Sigmoid colon (tissue), 7 donors: ENCODE measurements around the gene ZNF544. TPM values are rescaled to one million over a fixed set of nuclear protein-coding genes. Genes with fewer than 3 reads are reported as not detected.

ENCODE experiments used
- DNase-seq: peaks from one replicate; pipeline ENCODE4 v3.0.0-alpha.2; 2019
- H3K27ac ChIP-seq, 4 donors: fragments of 200-600 bp; sonication (generic); one replicate each; pipeline ENCODE4 v1.5.1; 2016 to 2019; ENCODE audit warnings: mild to moderate bottlenecking in 1 of 4
- H3K27me3 ChIP-seq, 3 donors: fragments of 200-600 bp; sonication (generic); one replicate each; pipeline ENCODE4 v1.5.1; 2019; ENCODE audit warnings: mild to moderate bottlenecking in 1 of 3
- H3K36me3 ChIP-seq, 4 donors: fragments of 200-600 bp; sonication (generic); one replicate each; pipeline ENCODE4 v1.5.1; 2016 to 2019
- H3K4me1 ChIP-seq, 4 donors: fragments of 200-600 bp; sonication (generic); one replicate each; pipeline ENCODE4 v1.5.1; 2017 to 2019
- H3K4me3 ChIP-seq, 4 donors: fragments of 200-600 bp; sonication (generic); one replicate each; pipeline ENCODE4 v1.5.1; 2017 to 2019; ENCODE audit warnings: mild to moderate bottlenecking in 2 of 4, moderate library complexity in 1 of 4
- H3K9me3 ChIP-seq, 4 donors: fragments of 200-600 bp in 3 of 4; sonication (generic) in 3 of 4; one replicate each; pipeline versions ENCODE4 v1.5.1 to v1.6.1; 2013 to 2019
- EP300 ChIP-seq, 4 donors: sonication (generic); formaldehyde crosslinking; IDR thresholded peaks; one replicate each; pipeline ENCODE4 v1.6.1; 2017; ENCODE audit warnings: antibody characterized with exemption in 4 of 4
- POLR2A ChIP-seq, 2 donors: fragments of 450-650 bp; IDR thresholded peaks; one replicate each; pipeline ENCODE4 v1.6.1; 2016; ENCODE audit warnings: antibody characterized with exemption in 2 of 2, mild to moderate bottlenecking in 2 of 2, moderate library complexity in 2 of 2
- POLR2AphosphoS5 ChIP-seq, 4 donors: sonication (generic); formaldehyde crosslinking; IDR thresholded peaks; one replicate each; pipeline ENCODE4 v1.6.1; 2017; ENCODE audit warnings: antibody characterized with exemption in 4 of 4
- WGBS, 2 donors: extraction: QIAGEN DNeasy Blood & Tissue Kit; methylation state at CpG; one replicate each; pipeline ENCODE4 v1.1.7; 2013; 5-methylcytosine and 5-hydroxymethylcytosine counted together
- intact Hi-C: fragments of 100-400 bp; cut with DNase I; formaldehyde crosslinking; loops from one replicate; pipeline ENCODE4 v1.15.1; 2023
- polyA plus RNA-seq, 3 donors: library from polyadenylated mRNA; stranded (reverse); fragments of 200-250 nt; gene quantifications; one replicate each; pipeline ENCODE4 v1.2.3, GENCODE V29; 2013
- total RNA-seq, 4 donors: library from RNA; depleted of rRNA; stranded (reverse); fragments of >200 nt; gene quantifications; one replicate each; pipeline ENCODE4 v1.1.0, GENCODE V29; 2016
- TF ChIP-seq, protein P1 (sequence below), 4 experiments: fragments of 450-650 bp in 3 of 4; fragments of 200-600 bp in 1 of 4; IDR thresholded peaks; one replicate each; pipeline ENCODE4 v1.5.1; 2016 to 2019; ENCODE audit warnings: antibody characterized with exemption in 4 of 4, mild to moderate bottlenecking in 3 of 4, moderate library complexity in 2 of 4
- donor health status: healthy with polysubstance abuse.
- donor health status: Bipolar disorder and iron deficiency.
- donor health status: healthy.

The ZNF544 gene
- total and polyA plus RNA-seq, 7 donors = 16.4 to 45.1 (median 28.6) TPM

- intact Hi-C loops = loop anchor here (5.0 kb wide), 1 partner anchor 92 kb away; the partner anchor contains the start of gene ZNF274
- H3K9me3 ChIP-seq = peaks cover 28 to 53% (median 39%) of the 10 kb centered on the region in 4 donors
- DNase-seq = no peak
- H3K36me3 ChIP-seq = peaks cover 0 to 58% (median 21%) of the 10 kb centered on the region in 4 donors
- H3K27me3 ChIP-seq = no peaks in the 10 kb centered on the region
- no peak overlapping the region for H3K27ac ChIP-seq
- TF ChIP-seq EP300 (IDR thresholded peaks at IDR 0.05) (no peak), POLR2AphosphoS5 (IDR thresholded peaks at IDR 0.05) (no peak)
- TF ChIP-seq, protein P1, sequence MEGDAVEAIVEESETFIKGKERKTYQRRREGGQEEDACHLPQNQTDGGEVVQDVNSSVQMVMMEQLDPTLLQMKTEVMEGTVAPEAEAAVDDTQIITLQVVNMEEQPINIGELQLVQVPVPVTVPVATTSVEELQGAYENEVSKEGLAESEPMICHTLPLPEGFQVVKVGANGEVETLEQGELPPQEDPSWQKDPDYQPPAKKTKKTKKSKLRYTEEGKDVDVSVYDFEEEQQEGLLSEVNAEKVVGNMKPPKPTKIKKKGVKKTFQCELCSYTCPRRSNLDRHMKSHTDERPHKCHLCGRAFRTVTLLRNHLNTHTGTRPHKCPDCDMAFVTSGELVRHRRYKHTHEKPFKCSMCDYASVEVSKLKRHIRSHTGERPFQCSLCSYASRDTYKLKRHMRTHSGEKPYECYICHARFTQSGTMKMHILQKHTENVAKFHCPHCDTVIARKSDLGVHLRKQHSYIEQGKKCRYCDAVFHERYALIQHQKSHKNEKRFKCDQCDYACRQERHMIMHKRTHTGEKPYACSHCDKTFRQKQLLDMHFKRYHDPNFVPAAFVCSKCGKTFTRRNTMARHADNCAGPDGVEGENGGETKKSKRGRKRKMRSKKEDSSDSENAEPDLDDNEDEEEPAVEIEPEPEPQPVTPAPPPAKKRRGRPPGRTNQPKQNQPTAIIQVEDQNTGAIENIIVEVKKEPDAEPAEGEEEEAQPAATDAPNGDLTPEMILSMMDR (IDR thresholded peaks at IDR 0.05) = no peak
- 34 to 79% methylated on average over 2 of the region's 2 CpGs for WGBS, 2 donors
- H3K4me1 ChIP-seq = peaks cover 0 to 13% (median 11%) of the 10 kb centered on the region in 4 donors
- H3K4me3 ChIP-seq = no peak overlapping the region
Measured at GRCh38 chr19:58274771-58275201, 46.1 kb downstream of the ZNF544 start.

DNA sequence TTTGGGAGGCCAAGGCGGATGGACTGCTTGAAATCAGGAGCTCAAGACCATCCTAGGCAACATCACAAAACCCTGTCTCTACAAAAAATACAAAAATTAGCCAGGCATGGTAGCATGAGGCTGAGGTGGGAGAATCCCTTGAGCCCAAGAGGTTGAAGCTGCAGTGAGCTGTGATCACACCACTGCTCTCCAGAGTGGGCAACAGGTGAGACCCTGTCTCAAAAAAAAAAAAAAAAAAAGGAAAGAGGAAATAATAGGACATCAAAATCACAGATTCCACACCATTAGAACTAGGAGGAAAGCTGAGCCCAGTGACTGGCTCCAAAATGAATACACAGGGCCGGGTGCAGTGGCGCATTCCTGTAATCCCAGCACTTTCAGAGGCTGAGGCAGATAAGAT, 46.9 kb downstream of the ZNF544 start:
- intact Hi-C loops = loop anchor here (5.0 kb wide), 1 partner anchor 93 kb away; the partner anchor contains the start of gene ZNF274
- WGBS, 2 donors = 98 to 99% methylated on average over 3 of the region's 3 CpGs
- TF ChIP-seq POLR2A (IDR thresholded peaks at IDR 0.05) (no peak), POLR2AphosphoS5 (IDR thresholded peaks at IDR 0.05) (no peak), EP300 (IDR thresholded peaks at IDR 0.05) (no peak)
- TF ChIP-seq, protein P1 (IDR thresholded peaks at IDR 0.05) = no peak
- no peak for DNase-seq
- Histone ChIP-seq H3K36me3 (peaks cover 0 to 50% (median 21%) of the 10 kb centered on the region in 4 donors), H3K4me3 (no peak overlapping the region), H3K27ac (no peak overlapping the region), H3K9me3 (peaks cover 22 to 45% (median 35%) of the 10 kb centered on the region in 4 donors), H3K4me1 (peaks cover 0 to 21% (median 17%) of the 10 kb centered on the region in 4 donors), H3K27me3 (no peaks in the 10 kb centered on the region)

- no peak for DNase-seq
- 95 to 96% methylated on average over 7 of the region's 7 CpGs for WGBS, 2 donors
- Histone ChIP-seq H3K4me3 (no peak overlapping the region), H3K27ac (no peak overlapping the region), H3K9me3 (peaks cover 9 to 29% (median 20%) of the 10 kb centered on the region in 4 donors), H3K4me1 (peaks cover 0 to 23% (median 19%) of the 10 kb centered on the region in 4 donors), H3K27me3 (no peaks in the 10 kb centered on the region), H3K36me3 (peaks cover 0 to 35% (median 15%) of the 10 kb centered on the region in 4 donors)
- intact Hi-C loops = loop anchor here (5.0 kb wide), 1 partner anchor 95 kb away; the partner anchor contains the start of gene ZNF274
- TF ChIP-seq, protein P1 (IDR thresholded peaks at IDR 0.05) = no peak
- TF ChIP-seq POLR2AphosphoS5 (IDR thresholded peaks at IDR 0.05) (no peak), EP300 (IDR thresholded peaks at IDR 0.05) (no peak), POLR2A (IDR thresholded peaks at IDR 0.05) (no peak)
Measured at GRCh38 chr19:58277197-58277596, 48.5 kb downstream of the ZNF544 start.

DNA sequence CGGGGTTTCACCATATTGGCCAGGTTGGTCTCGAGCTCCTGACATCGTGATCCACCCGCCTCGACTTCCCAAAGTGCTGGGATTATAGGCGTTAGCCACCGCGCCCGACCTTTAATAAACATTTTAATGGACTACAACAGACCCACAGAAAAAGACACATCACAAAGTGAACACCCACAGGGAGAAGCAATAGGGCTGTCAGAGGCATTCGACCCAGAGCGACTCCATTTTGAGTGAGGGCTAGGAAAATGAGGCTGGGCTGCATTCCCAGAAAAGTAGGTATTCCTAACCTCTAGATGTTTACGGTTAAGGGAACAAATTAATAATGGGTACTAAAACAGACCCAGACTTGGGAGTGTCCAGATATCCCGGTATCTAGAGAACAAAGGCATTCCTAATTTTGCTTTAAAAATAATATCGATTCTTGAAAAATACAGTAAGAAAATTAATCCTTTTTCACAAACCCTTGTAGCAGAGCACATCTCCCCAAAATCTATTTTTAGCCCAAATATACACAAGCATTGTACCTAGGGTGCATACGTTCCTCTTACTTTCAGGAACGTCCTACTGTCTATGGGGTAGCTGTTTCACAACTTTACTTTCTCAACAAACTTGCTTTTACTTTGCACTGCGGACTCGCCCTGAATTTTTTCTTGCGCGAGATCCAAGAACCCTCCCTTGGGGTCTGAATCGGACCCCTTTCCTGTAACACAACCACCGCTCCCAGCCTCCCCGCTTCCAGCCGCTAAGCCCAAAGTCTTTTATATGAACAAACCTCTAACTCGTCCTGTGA, 49.2 kb downstream of the ZNF544 start:
- TF ChIP-seq, protein P1 (IDR thresholded peaks at IDR 0.05) = no peak
- TF ChIP-seq POLR2AphosphoS5 (IDR thresholded peaks at IDR 0.05) (no peak), POLR2A (IDR thresholded peaks at IDR 0.05) (no peak)
- 42 to 46% methylated on average over 25 of the region's 25 CpGs for WGBS, 2 donors
- Histone ChIP-seq H3K36me3 (peaks cover 0 to 27% (median 11%) of the 10 kb centered on the region in 4 donors), H3K27me3 (no peaks in the 10 kb centered on the region), H3K4me1 (peaks cover 0 to 23% (median 19%) of the 10 kb centered on the region in 4 donors), H3K27ac (peak overlapping the region; percentile 88 to 94 (median 90)), H3K9me3 (peaks cover 3 to 22% (median 13%) of the 10 kb centered on the region in 4 donors), H3K4me3 (peak overlapping the region; percentile 76 to 89 (median 86))
- intact Hi-C loops = loop anchor here (2.0 to 5.0 kb wide), 3 partner anchors 27 to 96 kb away; partner anchors contain the start of genes ERVK3-1, ZNF274 and ZSCAN22
- DNase-seq = no peak
